ENCODE measurements around the gene CYP17A1. TPM values are rescaled to one million over a fixed set of nuclear protein-coding genes. Genes with fewer than 3 reads are reported as not detected.
"Not testable (repeated sequence)": the region's sequence is repeated elsewhere in the genome, so short reads cannot be mapped to it uniquely, and the experiment has no call there.

CYP17A1 gene
- total RNA-seq, 1 donor from 2014 or later, result not detected

DNA sequence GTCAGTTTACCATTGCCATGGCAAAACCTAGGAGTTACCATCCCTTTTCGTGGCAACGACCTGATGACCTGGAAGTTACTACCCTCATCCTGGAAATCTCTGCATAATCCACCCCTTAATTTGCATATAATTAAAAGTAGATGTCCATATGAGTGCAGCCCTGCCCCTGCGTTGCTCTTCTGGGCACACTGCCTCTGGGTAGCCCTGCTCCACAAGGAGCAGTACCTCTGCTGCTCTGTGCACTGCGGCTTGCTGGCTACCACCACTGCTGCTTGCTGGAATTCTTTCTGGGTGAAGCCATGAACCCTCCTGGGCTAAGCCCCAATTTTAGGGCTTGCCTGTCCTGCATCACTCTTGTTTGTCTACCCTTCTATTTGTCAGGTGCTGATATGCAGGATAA lies 12.5 kb downstream of the CYP17A1 start:
- Mint-ChIP-seq H3K27me3 (ENCODE audit: low read depth, unreplicated experiment) (peaks cover 2% of the 10 kb centered on the region), H3K4me1 (ENCODE audit: low read depth, unreplicated experiment) (peaks cover 2% of the 10 kb centered on the region), H3K4me3 (ENCODE audit: unreplicated experiment) (no peak overlapping the region), H3K36me3 (ENCODE audit: low read depth, unreplicated experiment) (peaks cover 3% of the 10 kb centered on the region), H3K27ac (ENCODE audit: unreplicated experiment) (no peak overlapping the region), H3K9me3 (ENCODE audit: unreplicated experiment) (no peaks in the 10 kb centered on the region)
- no peaks in the 10 kb centered on the region for H3K9me3 ChIP-seq (ENCODE audit: insufficient read depth, low read depth, low read length)
- H3K4me1 ChIP-seq (ENCODE audit: insufficient read depth, low read length), result no peaks in the 10 kb centered on the region
- H3K9ac ChIP-seq (ENCODE audit: low read length), result no peak overlapping the region
- H3K36me3 ChIP-seq (ENCODE audit: insufficient read depth, low read length), result no peaks in the 10 kb centered on the region
- no peak for DNase-seq (ENCODE audit: low read depth)
- TF ChIP-seq EZH2 (IDR thresholded peaks at IDR 0.05; ENCODE audit: insufficient read depth, low read length), result no peak
- TF ChIP-seq, protein P1, sequence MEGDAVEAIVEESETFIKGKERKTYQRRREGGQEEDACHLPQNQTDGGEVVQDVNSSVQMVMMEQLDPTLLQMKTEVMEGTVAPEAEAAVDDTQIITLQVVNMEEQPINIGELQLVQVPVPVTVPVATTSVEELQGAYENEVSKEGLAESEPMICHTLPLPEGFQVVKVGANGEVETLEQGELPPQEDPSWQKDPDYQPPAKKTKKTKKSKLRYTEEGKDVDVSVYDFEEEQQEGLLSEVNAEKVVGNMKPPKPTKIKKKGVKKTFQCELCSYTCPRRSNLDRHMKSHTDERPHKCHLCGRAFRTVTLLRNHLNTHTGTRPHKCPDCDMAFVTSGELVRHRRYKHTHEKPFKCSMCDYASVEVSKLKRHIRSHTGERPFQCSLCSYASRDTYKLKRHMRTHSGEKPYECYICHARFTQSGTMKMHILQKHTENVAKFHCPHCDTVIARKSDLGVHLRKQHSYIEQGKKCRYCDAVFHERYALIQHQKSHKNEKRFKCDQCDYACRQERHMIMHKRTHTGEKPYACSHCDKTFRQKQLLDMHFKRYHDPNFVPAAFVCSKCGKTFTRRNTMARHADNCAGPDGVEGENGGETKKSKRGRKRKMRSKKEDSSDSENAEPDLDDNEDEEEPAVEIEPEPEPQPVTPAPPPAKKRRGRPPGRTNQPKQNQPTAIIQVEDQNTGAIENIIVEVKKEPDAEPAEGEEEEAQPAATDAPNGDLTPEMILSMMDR (IDR thresholded peaks at IDR 0.05; ENCODE audit: insufficient read depth, low read depth, low read length), result no peak
- no peak overlapping the region for H2AFZ ChIP-seq (ENCODE audit: low read depth, low read length)
- H3K27ac ChIP-seq (ENCODE audit: low read depth, low read length), result no peak overlapping the region
- H3K4me3 ChIP-seq (ENCODE audit: insufficient read depth, low read depth, low read length), result no peak overlapping the region
- H3K27me3 ChIP-seq (ENCODE audit: insufficient read depth, low read length), result no peaks in the 10 kb centered on the region
- no peak overlapping the region for H3K4me2 ChIP-seq (ENCODE audit: low read length)
- H3K79me2 ChIP-seq (ENCODE audit: insufficient read depth, low read length), result no peaks in the 10 kb centered on the region
- no peaks in the 10 kb centered on the region for H4K20me1 ChIP-seq (ENCODE audit: insufficient read depth, low read length)
- no peak for FAIRE-seq

DNA sequence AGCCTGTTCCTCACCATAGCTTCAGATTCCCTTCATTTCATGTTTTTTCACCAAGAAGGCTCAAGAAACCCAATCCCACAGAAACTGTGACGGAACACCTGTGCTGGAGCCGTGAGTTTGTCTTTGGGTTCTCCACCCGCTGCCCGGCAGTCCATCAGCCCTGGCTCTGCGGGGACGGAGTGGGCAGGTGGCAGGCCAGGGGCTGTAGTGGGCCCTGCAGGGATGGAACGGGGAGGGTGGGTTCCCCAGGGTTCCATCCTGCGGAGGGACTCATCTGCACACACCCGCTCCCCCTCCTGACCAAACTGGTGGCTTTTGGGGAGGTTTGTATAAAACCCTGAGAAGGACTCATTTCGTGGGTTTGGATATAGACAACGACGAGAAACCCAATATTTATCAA lies 15.0 kb downstream of the CYP17A1 start:
- no peaks in the 10 kb centered on the region for H4K20me1 ChIP-seq (ENCODE audit: insufficient read depth, low read length)
- no peaks in the 10 kb centered on the region for H3K79me2 ChIP-seq (ENCODE audit: insufficient read depth, low read length)
- H3K9me3 ChIP-seq (ENCODE audit: insufficient read depth, low read depth, low read length), result no peaks in the 10 kb centered on the region
- no peaks in the 10 kb centered on the region for H3K36me3 ChIP-seq (ENCODE audit: insufficient read depth, low read length)
- no peak overlapping the region for H3K4me2 ChIP-seq (ENCODE audit: low read length)
- DNase-seq (ENCODE audit: low read depth) (no peak), FAIRE-seq (no peak)
- Mint-ChIP-seq H3K27ac (ENCODE audit: unreplicated experiment) (no peak overlapping the region), H3K9me3 (ENCODE audit: unreplicated experiment) (no peaks in the 10 kb centered on the region), H3K4me1 (ENCODE audit: low read depth, unreplicated experiment) (no peaks in the 10 kb centered on the region), H3K27me3 (ENCODE audit: low read depth, unreplicated experiment) (peaks cover 2% of the 10 kb centered on the region), H3K4me3 (ENCODE audit: unreplicated experiment) (no peak overlapping the region), H3K36me3 (ENCODE audit: low read depth, unreplicated experiment) (peaks cover 5% of the 10 kb centered on the region)
- no peaks in the 10 kb centered on the region for H3K4me1 ChIP-seq (ENCODE audit: insufficient read depth, low read length)
- TF ChIP-seq, protein P1 (IDR thresholded peaks at IDR 0.05; ENCODE audit: insufficient read depth, low read depth, low read length), result no peak
- no peak for TF ChIP-seq EZH2 (IDR thresholded peaks at IDR 0.05; ENCODE audit: insufficient read depth, low read length)
- no peak overlapping the region for H3K9ac ChIP-seq (ENCODE audit: low read length)
- H2AFZ ChIP-seq (ENCODE audit: low read depth, low read length), result no peak overlapping the region
- no peak overlapping the region for H3K27ac ChIP-seq (ENCODE audit: low read depth, low read length)
- no peaks in the 10 kb centered on the region for H3K27me3 ChIP-seq (ENCODE audit: insufficient read depth, low read length)
- no peak overlapping the region for H3K4me3 ChIP-seq (ENCODE audit: insufficient read depth, low read depth, low read length)

DNA sequence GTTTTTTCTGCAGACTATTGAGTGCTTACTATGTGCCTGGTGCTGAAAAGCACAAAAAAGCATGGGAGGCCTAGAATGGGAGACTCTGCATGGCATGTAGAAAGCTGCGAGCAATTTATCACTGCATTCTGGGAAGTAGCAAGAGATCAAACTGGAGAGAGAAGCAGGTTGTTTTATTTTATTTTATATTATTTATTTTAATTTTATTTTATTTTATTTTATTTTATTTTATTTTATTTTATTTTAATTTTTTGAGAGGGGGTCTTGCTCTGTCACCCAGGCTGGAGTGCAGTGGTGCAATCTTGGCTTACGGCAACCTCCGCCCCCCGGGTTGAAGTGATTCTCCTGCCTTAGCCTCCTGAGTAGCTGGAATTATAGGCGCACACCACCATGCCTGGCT lies 17.2 kb downstream of the CYP17A1 start:
- H3K27ac ChIP-seq (ENCODE audit: low read depth, low read length); H4K20me1 ChIP-seq (ENCODE audit: insufficient read depth, low read length); H3K4me2 ChIP-seq (ENCODE audit: low read length); H3K27ac Mint-ChIP-seq (ENCODE audit: unreplicated experiment); DNase-seq (ENCODE audit: low read depth); H3K9me3 ChIP-seq (ENCODE audit: insufficient read depth, low read depth, low read length); H3K36me3 Mint-ChIP-seq (ENCODE audit: low read depth, unreplicated experiment); H3K79me2 ChIP-seq (ENCODE audit: insufficient read depth, low read length); FAIRE-seq; H3K4me3 ChIP-seq (ENCODE audit: insufficient read depth, low read depth, low read length); H3K9me3 Mint-ChIP-seq (ENCODE audit: unreplicated experiment); H3K4me3 Mint-ChIP-seq (ENCODE audit: unreplicated experiment); H3K36me3 ChIP-seq (ENCODE audit: insufficient read depth, low read length); H3K27me3 ChIP-seq (ENCODE audit: insufficient read depth, low read length); H3K27me3 Mint-ChIP-seq (ENCODE audit: low read depth, unreplicated experiment); H2AFZ ChIP-seq (ENCODE audit: low read depth, low read length); H3K9ac ChIP-seq (ENCODE audit: low read length): not testable (repeated sequence)
- peaks cover 16% of the 10 kb centered on the region for H3K4me1 ChIP-seq (ENCODE audit: insufficient read depth, low read length)
- peaks cover 14% of the 10 kb centered on the region for H3K4me1 Mint-ChIP-seq (ENCODE audit: low read depth, unreplicated experiment)
